HG03354 (cell line): ENCODE results near the gene PHLDA3.

Source experiments
- ATAC-seq: cut with Tn5 transposase; IDR thresholded peaks from one replicate; pipeline ENCODE4 v1.9.1; 2021; ENCODE audit warnings: mild to moderate bottlenecking; ENCODE audit not compliant: unreplicated experiment, poor library complexity, severe bottlenecking

PHLDA3 gene

GRCh38 chr1:201468844-201469644 lies at the start of gene PHLDA3:
Gene PHLDA3 (minus strand): TSS chr1:201469188. CDS start chr1:201468786, 402 bp downstream.
- ATAC-seq, result peak; percentile 74

DNA sequence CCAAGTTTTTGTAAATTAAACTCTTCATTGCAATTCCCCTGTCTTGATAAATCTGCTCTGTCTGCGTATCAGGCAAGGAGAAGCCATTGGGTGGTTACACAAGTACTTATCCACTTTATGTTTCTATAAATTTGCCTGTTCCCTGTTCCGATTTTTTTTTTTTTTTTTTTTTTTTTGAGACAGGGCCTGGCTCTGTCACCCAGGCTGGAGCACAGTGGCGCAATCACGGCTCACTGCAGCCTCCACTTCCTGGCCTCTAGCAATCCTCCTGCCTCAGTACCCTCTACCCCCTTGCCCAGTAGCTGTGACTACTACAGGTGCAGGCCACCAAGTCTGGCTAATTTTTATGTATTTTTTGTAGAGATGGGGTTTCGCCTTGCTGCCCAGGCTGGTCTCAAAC lies 49.1 kb upstream of the PHLDA3 start:
- ATAC-seq, result no peak

DNA sequence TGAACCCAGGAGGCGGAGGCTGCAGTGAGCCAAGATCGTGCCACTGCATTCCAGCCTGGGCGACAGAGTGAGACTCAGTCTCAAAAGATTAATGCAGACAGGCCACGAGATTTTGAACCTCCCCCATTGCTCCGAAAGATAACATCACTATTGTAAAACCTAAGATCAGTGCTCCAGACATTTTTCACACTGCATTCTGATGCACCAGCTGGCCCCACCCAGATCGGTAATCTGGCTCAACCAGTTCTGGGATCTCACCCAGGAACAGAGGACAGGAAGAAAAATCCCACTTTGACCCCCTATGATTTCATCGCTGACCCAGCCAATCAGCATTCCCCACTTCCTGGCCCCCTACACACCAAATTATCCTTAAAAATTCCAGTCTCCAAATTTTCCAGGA lies 48.6 kb upstream of the PHLDA3 start:
- no peak for ATAC-seq

- no peak for ATAC-seq
These were observed 47.6 kb upstream of the PHLDA3 start for GRCh38 chr1:201516511-201517127.

GRCh38 chr1:201515895-201516294 lies 46.9 kb upstream of the PHLDA3 start:
- ATAC-seq, result no peak

DNA sequence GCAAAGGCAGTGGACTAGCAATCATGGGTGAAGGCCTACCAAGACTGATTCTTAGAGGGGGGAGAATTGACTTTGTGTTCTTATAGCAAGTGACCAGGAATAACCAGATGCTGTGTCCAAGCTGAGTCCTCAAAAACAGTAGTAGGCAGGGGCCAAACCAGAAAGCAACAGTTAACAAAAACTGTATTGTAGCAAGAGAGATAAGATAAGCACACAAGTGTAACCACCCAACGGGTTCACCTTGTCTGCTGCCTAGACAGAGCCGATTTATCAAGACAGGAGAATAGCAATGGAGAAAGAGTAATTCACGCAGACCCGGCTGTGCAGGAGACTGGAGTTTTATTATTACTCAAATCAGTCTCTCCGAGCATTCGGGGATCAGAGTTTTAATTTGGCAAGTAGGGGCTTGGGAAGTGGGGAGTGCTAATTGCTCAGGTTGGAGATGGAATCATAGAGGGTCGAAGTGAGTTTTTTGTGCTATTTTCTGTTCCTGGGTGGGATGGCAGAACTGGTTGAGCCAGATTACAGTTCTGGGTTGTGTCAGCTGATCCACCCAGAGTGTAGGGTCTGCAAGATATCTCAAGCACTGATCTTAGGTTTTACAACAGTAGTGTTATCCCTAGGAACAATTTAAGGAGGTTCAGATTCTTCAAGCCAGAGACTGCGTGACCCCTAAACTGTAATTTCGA lies 46.2 kb upstream of the PHLDA3 start:
- ATAC-seq, result no peak

DNA sequence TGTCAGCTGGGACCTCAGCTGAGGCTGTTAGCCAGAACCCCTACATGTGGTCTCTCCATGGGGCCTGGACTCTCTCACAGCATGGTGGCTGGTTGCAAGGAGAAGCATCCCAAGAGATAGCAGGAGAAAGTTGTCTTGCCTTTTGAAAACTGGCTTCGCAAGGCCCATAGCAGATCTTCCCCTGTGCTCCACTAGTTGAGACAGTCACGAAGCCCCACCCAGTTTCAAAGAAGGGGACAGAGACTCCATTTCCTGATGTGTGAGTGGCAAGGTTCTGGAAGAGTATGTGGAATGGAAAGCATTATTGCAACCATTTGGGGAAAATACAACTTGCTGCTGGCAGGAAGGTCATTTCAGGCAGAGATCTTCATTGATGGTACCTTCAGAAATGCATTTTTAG lies 45.5 kb upstream of the PHLDA3 start:
- no peak for ATAC-seq

DNA sequence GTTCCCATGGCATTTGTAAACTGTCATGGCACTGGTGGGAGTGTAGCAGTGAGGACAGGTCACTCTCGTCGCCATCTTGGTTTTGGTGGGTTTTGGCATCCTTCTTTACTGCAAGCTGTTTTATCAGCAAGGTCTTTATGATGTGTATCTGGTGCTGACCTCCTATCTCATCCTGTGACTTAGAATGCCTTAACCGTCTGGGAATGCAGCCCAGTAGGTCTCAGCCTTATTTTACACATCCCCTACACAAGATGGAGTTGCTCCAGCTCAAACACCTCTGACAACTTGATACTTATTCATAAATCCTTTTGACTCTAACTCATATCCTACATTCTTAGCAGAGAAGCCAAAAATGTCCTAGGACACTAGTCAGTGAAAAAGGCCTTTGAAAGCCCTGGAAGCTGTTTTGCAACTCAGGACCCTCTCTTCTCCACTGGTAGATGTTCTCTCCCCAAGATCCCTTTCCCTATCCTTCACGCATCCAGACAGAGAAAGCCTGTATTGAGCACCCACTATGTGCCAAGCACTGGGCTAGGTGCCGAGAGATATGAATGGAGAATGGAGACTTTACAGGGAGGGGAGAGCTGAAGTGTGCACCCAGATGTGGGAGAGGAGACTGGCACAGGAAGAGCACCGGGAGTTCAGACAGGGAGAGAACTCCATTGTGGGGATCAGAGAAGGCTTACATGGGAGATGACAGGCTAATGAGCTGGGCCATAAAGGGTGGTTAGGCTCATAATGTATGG lies 44.7 kb upstream of the PHLDA3 start:
- no peak for ATAC-seq

- ATAC-seq, result no peak
These were observed 43.1 kb upstream of the PHLDA3 start for GRCh38 chr1:201511941-201512539.

DNA sequence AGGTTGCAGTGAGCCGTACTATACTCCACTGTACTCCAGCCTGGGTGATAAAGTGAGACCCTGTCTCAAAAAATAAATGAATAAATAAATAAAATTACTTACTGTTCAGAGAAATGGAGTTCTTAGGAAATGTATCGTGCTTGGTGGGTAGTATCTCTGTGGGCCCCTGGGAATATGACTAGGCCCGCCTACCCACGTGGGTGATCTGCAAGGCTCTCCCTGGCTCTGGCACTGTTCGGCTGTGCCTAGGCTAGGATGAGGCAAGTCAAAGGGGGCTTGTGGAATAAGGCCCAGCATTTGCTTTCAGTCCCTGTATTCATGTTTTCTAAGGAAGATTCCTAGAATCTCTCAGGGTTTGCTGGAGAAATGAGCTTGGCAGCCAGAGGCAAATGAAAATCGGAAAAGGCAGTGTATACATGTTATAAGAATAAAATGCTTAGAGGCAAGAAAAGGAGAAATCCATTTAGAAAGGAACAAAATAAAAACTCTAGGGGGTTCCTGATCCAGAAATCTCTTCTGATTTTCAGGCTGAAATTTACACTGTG lies 42.5 kb upstream of the PHLDA3 start:
- ATAC-seq, result no peak

DNA sequence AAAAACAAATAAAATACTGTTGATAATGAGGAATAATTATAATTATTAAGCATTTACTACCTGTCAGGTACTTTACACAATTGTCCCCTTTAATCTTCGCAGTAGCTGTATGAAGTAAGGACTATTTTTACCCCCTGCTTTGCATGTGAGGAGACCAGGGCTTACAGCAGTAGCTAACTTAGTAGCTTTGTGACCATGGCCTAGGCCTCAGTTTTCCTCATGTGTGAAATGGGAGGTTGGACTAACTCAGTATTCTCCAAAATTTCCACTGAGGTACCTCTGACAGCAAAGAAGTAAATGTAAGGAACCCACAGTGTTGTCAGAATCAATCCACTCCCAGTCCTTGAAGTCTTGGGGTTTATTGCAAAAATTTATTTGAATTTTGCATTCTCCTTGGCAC lies 41.7 kb upstream of the PHLDA3 start:
- no peak for ATAC-seq

GRCh38 chr1:201509601-201510374 lies 40.8 kb upstream of the PHLDA3 start:
- ATAC-seq, result no peak

GRCh38 chr1:201508809-201509208 lies 39.8 kb upstream of the PHLDA3 start:
- ATAC-seq, result no peak

GRCh38 chr1:201507360-201507675 lies 38.3 kb upstream of the PHLDA3 start:
- ATAC-seq, result peak; percentile 18

DNA sequence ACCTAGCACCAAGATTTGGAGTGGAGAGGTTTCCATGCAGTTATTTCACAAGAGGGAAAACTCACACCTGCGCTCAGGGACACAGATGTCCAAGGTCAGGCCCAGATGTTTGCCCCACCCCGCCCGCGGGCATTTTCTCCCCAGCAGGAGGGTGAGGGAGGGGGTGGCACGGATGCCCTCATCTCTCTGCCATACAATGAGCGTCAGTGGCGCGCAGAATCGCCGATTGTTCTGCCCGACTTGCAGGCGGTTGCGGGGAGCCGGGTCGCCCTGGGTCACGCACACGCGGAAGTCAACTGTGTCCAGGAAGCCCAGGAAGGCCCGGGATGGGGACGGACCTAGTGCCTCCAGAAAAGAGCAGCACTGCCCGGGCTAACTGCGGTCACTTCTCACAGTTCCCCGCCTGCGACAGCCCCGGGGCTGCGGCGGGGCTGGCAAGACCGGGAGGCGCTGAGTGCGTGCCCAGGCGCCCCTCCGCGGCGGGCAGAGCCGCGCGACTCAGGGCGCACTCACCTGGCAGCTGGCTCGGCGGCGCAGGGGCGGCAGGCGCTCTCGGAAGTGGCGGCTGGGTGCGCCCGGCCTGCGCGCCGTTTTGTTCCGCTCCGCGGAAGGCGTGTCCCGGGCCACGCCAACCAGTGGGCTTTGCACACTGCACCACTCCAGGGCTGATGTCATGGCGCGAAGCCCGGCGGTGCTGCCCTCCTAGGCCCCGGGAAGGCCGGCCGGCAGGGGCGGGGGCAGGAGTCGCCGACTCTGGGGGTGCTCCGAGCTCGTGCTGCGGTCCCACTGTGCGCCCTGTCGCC lies 37.8 kb upstream of the PHLDA3 start, which contains the start of gene CSRP1:
TSS of gene CSRP1 (minus strand) at position 567 of the 803 bp plus-strand sequence. CDS start 10,820 bp downstream, outside the sequence.
- ATAC-seq, result peak; percentile 91

- ATAC-seq, result no peak
These were observed 37.1 kb upstream of the PHLDA3 start for GRCh38 chr1:201506092-201506491.

DNA sequence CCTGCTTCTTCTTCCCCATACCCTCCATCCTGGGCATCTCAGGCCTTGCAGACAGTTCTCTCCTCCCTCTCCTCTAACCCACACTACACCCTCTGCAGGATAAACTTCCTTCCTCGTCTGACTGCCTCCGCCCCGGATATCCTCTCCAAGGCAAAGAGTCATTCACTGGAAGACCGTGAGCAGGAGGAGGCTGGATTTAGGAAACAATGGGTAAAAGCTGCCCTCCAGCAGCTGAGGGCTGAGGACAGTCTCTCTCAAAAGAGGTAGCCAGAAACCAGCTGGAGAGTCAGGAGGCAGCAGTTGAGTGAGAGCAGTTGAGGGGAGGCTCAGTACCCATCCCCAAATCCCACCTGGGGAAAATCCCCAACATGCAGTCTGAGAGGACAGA lies 36.5 kb upstream of the PHLDA3 start:
- no peak for ATAC-seq
